MM.1S (cell line): Measurements from ENCODE around the gene SLC6A12.

Experiments used
- DNase-seq: peaks from one replicate; pipeline ENCODE4 v3.0.0-alpha.2; 2015
- H2AFZ ChIP-seq: fragments of 300-600 bp; sonication (generic); 2 replicates; pipeline ENCODE4 v1.6.0; 2016; ENCODE audit warnings: antibody characterized with exemption, low read length
- H3F3A ChIP-seq: fragments of 300-600 bp; sonication (generic); 2 replicates; pipeline ENCODE4 v1.6.1; 2016; ENCODE audit warnings: mild to moderate bottlenecking, antibody characterized with exemption, low read length, moderate library complexity, mixed read lengths; ENCODE audit not compliant: insufficient read depth
- H3K27ac ChIP-seq: fragments of 300-600 bp; sonication (generic); 2 replicates; pipeline ENCODE4 v1.5.1; 2016; ENCODE audit warnings: mild to moderate bottlenecking, low read length
- H3K27me3 ChIP-seq: fragments of 300-600 bp; sonication (generic); replicated peaks from 2 replicates; pipeline ENCODE4 v1.6.0; 2016; ENCODE audit warnings: low read length; ENCODE audit not compliant: insufficient read depth
- H3K36me3 ChIP-seq: fragments of 300-600 bp; sonication (generic); replicated peaks from 2 replicates; pipeline ENCODE4 v1.6.1; 2016; ENCODE audit warnings: mild to moderate bottlenecking, low read length, mixed read lengths; ENCODE audit not compliant: insufficient read depth
- H3K4me1 ChIP-seq: fragments of 300-600 bp; sonication (generic); 2 replicates; pipeline ENCODE4 v1.6.1; 2016; ENCODE audit warnings: low read length, mixed read lengths
- H3K4me2 ChIP-seq: fragments of 300-600 bp; sonication (generic); 2 replicates; pipeline ENCODE4 v1.6.0; 2016; ENCODE audit warnings: low read depth, low read length
- H3K4me3 ChIP-seq: fragments of 300-600 bp; sonication (generic); 2 replicates; pipeline ENCODE4 v1.5.1; 2016; ENCODE audit warnings: low read length, mixed read lengths
- H3K79me2 ChIP-seq: fragments of 300-600 bp; sonication (generic); 2 replicates; pipeline ENCODE4 v1.6.1; 2016; ENCODE audit warnings: mixed run types, low read length, mixed read lengths
- H3K9ac ChIP-seq: fragments of 300-600 bp; sonication (generic); 2 replicates; pipeline ENCODE4 v1.6.1; 2016; ENCODE audit warnings: low read length, mixed read lengths
- H3K9me2 ChIP-seq: fragments of 300-600 bp; sonication (generic); replicated peaks from 2 replicates; pipeline ENCODE4 v1.6.1; 2016; ENCODE audit warnings: mild to moderate bottlenecking, low read length, mixed read lengths; ENCODE audit not compliant: insufficient read depth
- H3K9me3 ChIP-seq: fragments of 300-600 bp; sonication (generic); replicated peaks from 2 replicates; pipeline ENCODE4 v1.6.1; 2016; ENCODE audit warnings: mild to moderate bottlenecking, low read length, mixed read lengths; ENCODE audit not compliant: insufficient read depth
- H4K20me1 ChIP-seq: fragments of 300-600 bp; sonication (generic); 2 replicates; pipeline ENCODE4 v1.6.1; 2016; ENCODE audit warnings: mild to moderate bottlenecking, low read length, moderate library complexity, mixed read lengths; ENCODE audit not compliant: insufficient read depth
- CTCF ChIP-seq: fragments of 300-600 bp; sonication (generic); IDR thresholded peaks from 2 replicates; pipeline ENCODE4 v1.5.1; 2016; ENCODE audit warnings: antibody characterized with exemption, low read length, mixed read lengths
- EZH2 ChIP-seq: fragments of 300-600 bp; sonication (generic); optimal IDR thresholded peaks from 2 replicates; pipeline ENCODE3; 2017; ENCODE audit warnings: low read depth, mild to moderate bottlenecking, antibody characterized with exemption, low read length, mixed read lengths
- EZH2phosphoT487 ChIP-seq: fragments of 300-600 bp; sonication (generic); IDR thresholded peaks from 2 replicates; pipeline ENCODE4 v1.6.1; 2018; ENCODE audit warnings: antibody characterized with exemption, low read length

SLC6A12 gene

DNA sequence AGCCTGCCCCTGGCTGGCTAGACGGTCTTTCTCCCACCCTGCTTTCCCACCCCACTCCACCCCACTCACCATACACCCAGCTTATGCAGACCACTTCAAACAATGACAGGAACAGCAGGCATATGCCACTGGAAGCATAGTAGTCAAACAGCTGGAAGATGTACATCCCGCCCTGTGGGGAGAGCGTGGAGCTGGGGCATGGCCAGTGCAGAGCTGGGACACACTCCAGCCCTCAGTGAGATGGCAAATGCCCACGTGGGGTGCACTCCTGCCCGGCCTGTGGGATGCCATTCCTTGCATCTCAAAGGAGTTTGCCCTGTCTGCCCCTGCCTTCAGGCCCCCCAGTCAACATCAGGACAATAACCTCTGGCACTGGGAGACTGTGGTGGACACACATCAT, 18.8 kb downstream of the SLC6A12 start:
- no peak for DNase-seq
- H3K4me2 ChIP-seq, result no peak overlapping the region
- H3K27ac ChIP-seq, result no peak overlapping the region
- H3K9ac ChIP-seq, result no peak overlapping the region
- peaks cover 81% of the 10 kb centered on the region for H3K27me3 ChIP-seq
- no peaks in the 10 kb centered on the region for H3K9me3 ChIP-seq
- TF ChIP-seq EZH2phosphoT487, result no peak
- no peak for TF ChIP-seq CTCF
- no peaks in the 10 kb centered on the region for H3K4me1 ChIP-seq
- H2AFZ ChIP-seq, result no peak overlapping the region
- H3K79me2 ChIP-seq, result no peaks in the 10 kb centered on the region
- no peaks in the 10 kb centered on the region for H4K20me1 ChIP-seq
- no peaks in the 10 kb centered on the region for H3F3A ChIP-seq
- no peaks in the 10 kb centered on the region for H3K9me2 ChIP-seq
- H3K36me3 ChIP-seq, result no peaks in the 10 kb centered on the region
- H3K4me3 ChIP-seq, result no peak overlapping the region

- Histone ChIP-seq H3K4me2 (no peak overlapping the region), H3K9me3 (no peaks in the 10 kb centered on the region), H3K4me3 (no peak overlapping the region), H3K9ac (no peak overlapping the region), H3K36me3 (no peaks in the 10 kb centered on the region), H4K20me1 (no peaks in the 10 kb centered on the region), H3K27ac (no peak overlapping the region), H3K79me2 (no peaks in the 10 kb centered on the region), H3F3A (no peaks in the 10 kb centered on the region), H3K27me3 (peaks cover 79% of the 10 kb centered on the region), H2AFZ (no peak overlapping the region), H3K9me2 (no peaks in the 10 kb centered on the region), H3K4me1 (no peaks in the 10 kb centered on the region)
- TF ChIP-seq EZH2, result no peak
- no peak for TF ChIP-seq EZH2phosphoT487
- TF ChIP-seq CTCF, result no peak
- DNase-seq, result no peak
Measured at GRCh38 chr12:194276-194675, 19.7 kb downstream of the SLC6A12 start.

- Histone ChIP-seq H3K4me1 (no peaks in the 10 kb centered on the region), H3F3A (no peaks in the 10 kb centered on the region), H3K9ac (no peak overlapping the region), H3K4me2 (no peak overlapping the region), H4K20me1 (no peaks in the 10 kb centered on the region), H3K27me3 (peaks cover 70% of the 10 kb centered on the region), H3K4me3 (no peak overlapping the region), H3K9me2 (no peaks in the 10 kb centered on the region), H3K9me3 (no peaks in the 10 kb centered on the region), H3K27ac (no peak overlapping the region), H3K36me3 (no peaks in the 10 kb centered on the region), H3K79me2 (no peaks in the 10 kb centered on the region), H2AFZ (no peak overlapping the region)
- TF ChIP-seq EZH2phosphoT487 (no peak), EZH2 (no peak), CTCF (no peak)
- no peak for DNase-seq
Measured at GRCh38 chr12:193261-193660, 20.7 kb downstream of the SLC6A12 start.

- no peak overlapping the region for H2AFZ ChIP-seq
- no peaks in the 10 kb centered on the region for H3K9me3 ChIP-seq
- DNase-seq, result no peak
- H3K4me2 ChIP-seq, result no peak overlapping the region
- H3K79me2 ChIP-seq, result no peaks in the 10 kb centered on the region
- no peaks in the 10 kb centered on the region for H3K36me3 ChIP-seq
- H3K4me1 ChIP-seq, result no peaks in the 10 kb centered on the region
- H3K4me3 ChIP-seq, result no peak overlapping the region
- no peaks in the 10 kb centered on the region for H3K9me2 ChIP-seq
- H3K27ac ChIP-seq, result no peak overlapping the region
- no peaks in the 10 kb centered on the region for H4K20me1 ChIP-seq
- no peak overlapping the region for H3K9ac ChIP-seq
- peaks cover 65% of the 10 kb centered on the region for H3K27me3 ChIP-seq
- no peaks in the 10 kb centered on the region for H3F3A ChIP-seq
- TF ChIP-seq CTCF (no peak), EZH2 (no peak), EZH2phosphoT487 (no peak)
Measured at GRCh38 chr12:191541-191940, 22.4 kb downstream of the SLC6A12 start.
